HG02870 (cell line): ENCODE data around the gene TP53BP2.

ENCODE experiments used
- ATAC-seq: cut with Tn5 transposase; IDR thresholded peaks from one replicate; pipeline ENCODE4 v1.9.1; 2021; ENCODE audit warnings: mild to moderate bottlenecking, moderate library complexity; ENCODE audit not compliant: unreplicated experiment

TP53BP2 gene

GRCh38 chr1:223802602-223803001 lies 43.1 kb downstream of the TP53BP2 start:
- no peak for ATAC-seq

- no peak for ATAC-seq
These were observed 43.7 kb downstream of the TP53BP2 start for GRCh38 chr1:223802032-223802431.

- no peak for ATAC-seq
These were observed 49.5 kb downstream of the TP53BP2 start for GRCh38 chr1:223796210-223796609.

- ATAC-seq, result no peak
These were observed 51.4 kb downstream of the TP53BP2 start for GRCh38 chr1:223794136-223794880.

- ATAC-seq, result no peak
These were observed 52.0 kb downstream of the TP53BP2 start for GRCh38 chr1:223793716-223794115.

- ATAC-seq, result no peak
These were observed 53.7 kb downstream of the TP53BP2 start for GRCh38 chr1:223792046-223792445.

GRCh38 chr1:223788746-223789415 lies 56.9 kb downstream of the TP53BP2 start:
- ATAC-seq, result no peak

- ATAC-seq, result no peak
These were observed 59.9 kb downstream of the TP53BP2 start for GRCh38 chr1:223785808-223786207.

GRCh38 chr1:223784541-223784940 lies 61.2 kb downstream of the TP53BP2 start:
- ATAC-seq, result no peak

- no peak for ATAC-seq
These were observed 62.1 kb downstream of the TP53BP2 start for GRCh38 chr1:223783676-223784075.

- ATAC-seq, result no peak
These were observed 64.8 kb downstream of the TP53BP2 start for GRCh38 chr1:223780949-223781348.

- ATAC-seq, result no peak
These were observed 65.4 kb downstream of the TP53BP2 start for GRCh38 chr1:223780318-223780717.

- no peak for ATAC-seq
These were observed 68.8 kb downstream of the TP53BP2 start for GRCh38 chr1:223776826-223777454.

- ATAC-seq, result no peak
These were observed 69.5 kb downstream of the TP53BP2 start for GRCh38 chr1:223776075-223776814.

- no peak for ATAC-seq
These were observed 70.1 kb downstream of the TP53BP2 start for GRCh38 chr1:223775711-223776074.

- ATAC-seq, result no peak
These were observed 70.7 kb downstream of the TP53BP2 start for GRCh38 chr1:223775054-223775453.

- ATAC-seq, result no peak
These were observed 71.5 kb downstream of the TP53BP2 start for GRCh38 chr1:223774134-223774814.

GRCh38 chr1:223772771-223773160 lies 73.0 kb downstream of the TP53BP2 start:
- no peak for ATAC-seq

- peak; percentile 71 for ATAC-seq
These were observed 73.7 kb downstream of the TP53BP2 start for GRCh38 chr1:223771814-223772770.

GRCh38 chr1:223771469-223771813 lies 74.3 kb downstream of the TP53BP2 start:
- ATAC-seq, result peak; percentile 68
